Pancreas (tissue), 10 donors: ENCODE results near the gene MGAT2. TPM values are rescaled to one million over a fixed set of nuclear protein-coding genes. Genes with fewer than 3 reads are reported as not detected.

ENCODE experiments used
- ATAC-seq, 4 donors: fragments of 200-7000 bp; cut with Tn5 transposase; one replicate each; pipeline versions ENCODE4 v1.8.0 to v1.9.1; 2020; ENCODE audit warnings: mild to moderate bottlenecking in 4 of 4, moderate library complexity in 4 of 4
- DNase-seq, 6 donors: peaks; one replicate each; pipeline ENCODE4 v3.0.0-alpha.2; 2020
- FAIRE-seq: peaks from 2 replicates; lab custom pipeline; 2012; peaks lifted over from hg19 to GRCh38; lab: Jason Lieb, UNC
- H3K27ac ChIP-seq, 4 donors: fragments of 200-600 bp; sonication (generic); 1 replicate in 3 of 4; 2 replicates in 1 of 4; pipeline versions ENCODE4 v1.5.0 to v1.8.0; 2020
- H3K27me3 ChIP-seq, 4 donors: fragments of 200-600 bp; one replicate each; pipeline ENCODE4 v1.8.0; 2021
- H3K36me3 ChIP-seq, 3 donors: fragments of 200-600 bp; sonication (generic) in 1 of 3; one replicate each; pipeline versions ENCODE4 v1.5.0 to v1.8.0; 2020 to 2021
- H3K4me1 ChIP-seq, 3 donors: fragments of 200-600 bp; one replicate each; pipeline ENCODE4 v1.8.0; 2021
- H3K4me3 ChIP-seq, 4 donors: fragments of 200-600 bp; sonication (generic) in 2 of 4; one replicate each; pipeline versions ENCODE4 v1.5.0 to v1.8.0; 2020 to 2021
- H3K9me3 ChIP-seq, 4 donors: fragments of 200-600 bp; one replicate each; pipeline ENCODE4 v1.8.0; 2021
- CTCF ChIP-seq, 4 donors: fragments of 200-600 bp; sonication (generic) in 3 of 4; IDR thresholded peaks; one replicate each; pipeline versions ENCODE4 v1.5.0 to v1.8.0; 2021; ENCODE audit warnings: antibody characterized with exemption in 4 of 4
- WGBS, 2 donors: extraction: QIAGEN DNeasy Blood & Tissue Kit; methylation state at CpG; one replicate each; pipeline ENCODE4 v1.1.7; 2013; 5-methylcytosine and 5-hydroxymethylcytosine counted together
- intact Hi-C, 3 donors: fragments of 100-400 bp; cut with DNase I; formaldehyde crosslinking; loops; one replicate each; pipeline versions ENCODE4 v1.11.1 to v1.14.2; 2022
- polyA plus RNA-seq, 2 donors: library from polyadenylated mRNA; stranded (reverse); fragments of 200-250 nt; gene quantifications; one replicate each; pipeline ENCODE4 v1.2.3, GENCODE V29; 2013
- total RNA-seq, 6 donors: library from RNA; stranded (reverse); fragmentation: NEBNext Ultra II Directional in 4 of 6; extraction: Animal tissue kit (Norgen Biotek cat#: 25700) in 4 of 6; gene quantifications; one replicate each; pipeline versions ENCODE4 v1.2.1 to v1.2.4, GENCODE V29; 2021 to 2023
- donor health status: healthy with polysubstance abuse.
- donor health status: DM: no; HTN: no; CAD: no; lungs with moderate emphysema.
- donor health status: DM: no; HTN: no; CAD: no.
- donor health status: control.
- donor health status: control.
- donor health status: Bipolar disorder and iron deficiency.
- donor health status: DM: yes; HTN: yes; CAD: no.
- donor health status: DM: no; HTN: no; CAD: no.
- donor health status: DM: no; HTN: no; CAD: no.
- donor health status: DM: yes; HTN: yes; CAD: no.

MGAT2 gene
- 10 to 100 TPM; 13.1 to 26.7 (median 20.7) TPM for total RNA-seq
- 10 to 100 TPM in 1 of 2 donors, 1 to 10 TPM in 1; 8.9 to 12.0 TPM for polyA plus RNA-seq

GRCh38 chr14:49620182-49621113, at the start of gene MGAT2, which contains the start of gene RPL36AL:
MGAT2 (plus strand) TSS chr14:49620799; CDS start chr14:49621269, 470 bp downstream.
RPL36AL (minus strand) TSS chr14:49620626; CDS start chr14:49619104, 1,522 bp downstream.
- H3K27ac ChIP-seq = peak within 1 kb of the TSS; percentile 89 to 96 (median 94)
- peak in 1 of 4 donors; percentile 24 for TF ChIP-seq CTCF (IDR thresholded peaks at IDR 0.05)
- no peaks in the 10 kb centered on the region for H3K9me3 ChIP-seq
- DNase-seq (peak; percentile 98 to 99 (median 98)), ATAC-seq (peak; percentile 94 to 99 (median 96)), FAIRE-seq (no peak)
- H3K27me3 ChIP-seq = no peaks in the 10 kb centered on the region
- peak within 1 kb of the TSS; percentile 60 to 93 (median 82) for H3K4me3 ChIP-seq
- intact Hi-C loops = no loop called here
- H3K4me1 ChIP-seq = peaks cover 4 to 24% (median 19%) of the 10 kb centered on the region in 3 donors
- no peaks in the 10 kb centered on the region for H3K36me3 ChIP-seq
- 0% methylated on average over 85 of the region's 85 CpGs for WGBS, 2 donors

GRCh38 chr14:49574038-49574437, 46.6 kb upstream of the MGAT2 start:
- DNase-seq (no peak), ATAC-seq (no peak), FAIRE-seq (no peak)
- H3K4me1 ChIP-seq = no peaks in the 10 kb centered on the region
- H3K4me3 ChIP-seq = no peak overlapping the region
- intact Hi-C loops = no loop called here
- no peaks in the 10 kb centered on the region for H3K27me3 ChIP-seq
- no peak overlapping the region for H3K27ac ChIP-seq
- no peak for TF ChIP-seq CTCF (IDR thresholded peaks at IDR 0.05)
- peaks cover 0 to 4% (median 0%) of the 10 kb centered on the region in 3 donors for H3K36me3 ChIP-seq
- no peaks in the 10 kb centered on the region for H3K9me3 ChIP-seq
- WGBS, 2 donors = 70 to 71% methylated on average over 5 of the region's 5 CpGs

- 89 to 96% methylated on average over 1 of the region's 1 CpG for WGBS, 2 donors
- no peaks in the 10 kb centered on the region for H3K27me3 ChIP-seq
- H3K36me3 ChIP-seq = peaks cover 0 to 8% (median 4%) of the 10 kb centered on the region in 3 donors
- no peak for FAIRE-seq
- no peak for DNase-seq
- no peak for ATAC-seq
- H3K4me1 ChIP-seq = peaks cover 0 to 3% (median 0%) of the 10 kb centered on the region in 3 donors
- no peaks in the 10 kb centered on the region for H3K9me3 ChIP-seq
- H3K27ac ChIP-seq = no peak overlapping the region
- intact Hi-C loops = no loop called here
- H3K4me3 ChIP-seq = no peak overlapping the region
- TF ChIP-seq CTCF (IDR thresholded peaks at IDR 0.05) = no peak
Observed at GRCh38 chr14:49578141-49578540, 42.5 kb upstream of the MGAT2 start.

GRCh38 chr14:49579841-49580240, 40.8 kb upstream of the MGAT2 start:
- Histone ChIP-seq H3K4me1 (peaks cover 0 to 17% (median 12%) of the 10 kb centered on the region in 3 donors), H3K27ac (no peak overlapping the region), H3K27me3 (no peaks in the 10 kb centered on the region), H3K9me3 (no peaks in the 10 kb centered on the region), H3K36me3 (peaks cover 0 to 19% (median 4%) of the 10 kb centered on the region in 3 donors), H3K4me3 (no peak overlapping the region)
- 73 to 78% methylated on average over 2 of the region's 2 CpGs for WGBS, 2 donors
- ATAC-seq = no peak
- no peak for FAIRE-seq
- no peak for TF ChIP-seq CTCF (IDR thresholded peaks at IDR 0.05)
- intact Hi-C loops = no loop called here
- no peak for DNase-seq
